Immature natural killer cell (primary cell): ENCODE results near the gene TRIM62. TPM values are rescaled to one million over a fixed set of nuclear protein-coding genes. Genes with fewer than 3 reads are reported as not detected.

ENCODE experiments used
- DNase-seq, 3 donors: peaks; one replicate each; pipeline ENCODE4 v3.0.0; 2022; ENCODE audit warnings: mixed read lengths in 1 of 3
- H3K27ac Mint-ChIP-seq, 6 donors: one replicate each; pipeline ENCODE4 v1.8.0; 2020; ENCODE audit warnings: mixed read lengths in 6 of 6, mild to moderate bottlenecking in 5 of 6, inconsistent platforms in 4 of 6, moderate library complexity in 3 of 6
- H3K27me3 Mint-ChIP-seq, 3 donors: one replicate each; pipeline ENCODE4 v1.8.0; 2020 to 2021; ENCODE audit warnings: low read depth in 3 of 3, mild to moderate bottlenecking in 3 of 3, mixed read lengths in 3 of 3, moderate library complexity in 3 of 3, inconsistent platforms in 1 of 3
- H3K36me3 Mint-ChIP-seq, 3 donors: one replicate each; pipeline ENCODE4 v1.8.0; 2020; ENCODE audit warnings: mixed read lengths in 3 of 3, inconsistent platforms in 2 of 3, mild to moderate bottlenecking in 2 of 3
- H3K4me1 Mint-ChIP-seq, 2 donors: one replicate each; pipeline ENCODE4 v1.8.0; 2020; ENCODE audit warnings: inconsistent platforms in 2 of 2, mild to moderate bottlenecking in 2 of 2, mixed read lengths in 2 of 2, moderate library complexity in 1 of 2
- H3K4me3 Mint-ChIP-seq, 5 donors: one replicate each; pipeline ENCODE4 v1.8.0; 2020; ENCODE audit warnings: mild to moderate bottlenecking in 5 of 5, mixed read lengths in 5 of 5, inconsistent platforms in 3 of 5, moderate library complexity in 3 of 5
- H3K9me3 Mint-ChIP-seq, 6 donors: one replicate each; pipeline ENCODE4 v1.8.0; 2020; ENCODE audit warnings: mild to moderate bottlenecking in 6 of 6, mixed read lengths in 6 of 6, inconsistent platforms in 4 of 6, moderate library complexity in 3 of 6
- polyA plus RNA-seq, 3 donors: library from polyadenylated mRNA; unstranded; fragments of 300-500 nt; fragmentation: Illumina TruSeq; gene quantifications; one replicate each; pipeline ENCODE4 v1.2.3, GENCODE V29; 2021

Gene TRIM62
- 1 to 10 TPM in 2 of 3 donors, not detected in 1; 2.5 to 8.0 TPM for polyA plus RNA-seq

DNA sequence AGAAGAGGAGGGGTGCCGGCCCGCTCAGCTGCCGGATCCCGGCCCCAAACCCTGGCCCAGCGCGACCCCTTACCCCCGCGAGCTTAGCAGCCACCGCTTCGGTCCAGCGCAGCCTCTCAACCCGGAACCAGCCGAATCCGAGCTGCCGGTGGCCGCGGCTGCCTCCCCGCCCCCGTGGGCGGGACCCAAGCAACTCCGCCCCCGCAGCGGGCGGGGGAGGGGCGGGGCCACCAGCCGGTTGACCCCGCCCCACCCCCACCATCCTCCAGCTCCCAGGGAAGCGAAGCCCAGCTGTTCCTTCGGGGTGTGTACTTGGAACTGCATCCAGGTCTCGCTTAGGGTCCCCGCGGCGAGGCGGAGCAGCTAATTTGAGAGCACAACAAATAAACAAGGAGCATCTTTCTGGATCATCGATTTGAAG lies at the start of gene TRIM62:
TRIM62 (minus strand) TSS at position 123 of the 421 bp plus-strand sequence. CDS start 611 bp downstream, outside the sequence.
- Mint-ChIP-seq H3K4me1 (peaks cover 33 to 35% of the 10 kb centered on the region in 2 donors), H3K27ac (peak within 1 kb of the TSS in 5 of 6 donors; percentile 68 to 85 (median 78)), H3K4me3 (peak within 1 kb of the TSS; percentile 81 to 92 (median 89)), H3K27me3 (peaks cover 1 to 21% (median 7%) of the 10 kb centered on the region in 3 donors), H3K9me3 (no peaks in the 10 kb centered on the region), H3K36me3 (peaks cover 0 to 5% (median 0%) of the 10 kb centered on the region in 3 donors)
- peak; percentile 75 to 81 (median 80) for DNase-seq

DNA sequence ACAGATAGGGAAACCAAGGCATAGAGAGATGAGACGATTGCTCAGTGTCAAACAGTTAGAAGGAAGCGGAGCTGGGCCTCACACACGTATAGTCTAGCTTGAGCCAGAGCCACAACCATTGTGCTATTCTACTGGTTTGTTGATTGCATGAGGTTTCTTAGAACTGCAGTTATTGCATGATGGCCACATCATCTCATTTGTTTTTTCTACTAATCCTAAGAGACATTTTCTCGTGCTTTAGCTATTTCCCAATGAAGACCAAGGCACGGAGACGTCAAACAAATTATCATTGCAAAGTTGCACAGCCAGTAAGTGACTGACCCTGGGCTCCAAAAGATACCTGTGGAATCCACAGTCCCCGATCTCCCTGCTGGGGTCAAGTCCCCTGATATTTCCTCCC lies 49.3 kb upstream of the TRIM62 start:
- no peak overlapping the region for H3K27ac Mint-ChIP-seq
- peaks cover 5 to 9% (median 6%) of the 10 kb centered on the region in 3 donors for H3K27me3 Mint-ChIP-seq
- no peak overlapping the region for H3K4me3 Mint-ChIP-seq
- peaks cover 0 to 2% (median 0%) of the 10 kb centered on the region in 6 donors for H3K9me3 Mint-ChIP-seq
- H3K4me1 Mint-ChIP-seq: no peaks in the 10 kb centered on the region
- DNase-seq: no peak
- H3K36me3 Mint-ChIP-seq: peaks cover 0 to 8% (median 0%) of the 10 kb centered on the region in 3 donors

DNA sequence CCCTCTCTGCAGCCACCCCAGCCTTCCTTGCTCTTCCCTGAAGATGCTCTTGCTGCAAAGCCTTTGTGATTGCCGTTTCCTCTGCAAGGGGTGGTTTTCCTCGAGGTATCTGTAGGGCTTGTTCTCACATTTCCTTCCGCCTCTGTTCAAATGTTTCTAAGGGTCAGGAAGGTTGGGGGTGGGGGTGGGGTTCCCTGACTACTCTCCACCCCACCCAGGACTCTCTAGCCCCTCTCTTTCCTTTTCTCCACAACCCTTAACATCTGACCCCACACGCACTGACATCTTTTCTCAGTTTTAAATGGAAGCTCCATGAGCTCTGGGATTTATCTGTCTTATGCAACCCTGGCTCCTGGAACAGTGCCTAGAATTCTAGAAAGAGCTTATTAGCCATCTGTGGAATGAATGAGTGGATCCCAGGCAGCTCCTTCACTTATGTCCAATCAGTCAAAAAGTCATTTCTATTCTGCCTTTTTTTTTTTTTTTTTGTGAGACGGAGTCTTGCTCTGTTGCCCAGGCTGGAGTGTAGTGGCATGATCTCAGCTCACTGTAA lies 47.2 kb upstream of the TRIM62 start:
- Mint-ChIP-seq H3K9me3 (peaks cover 2 to 13% (median 10%) of the 10 kb centered on the region in 6 donors), H3K27me3 (peaks cover 5 to 9% (median 9%) of the 10 kb centered on the region in 3 donors), H3K4me1 (no peaks in the 10 kb centered on the region), H3K36me3 (peaks cover 0 to 11% (median 3%) of the 10 kb centered on the region in 3 donors), H3K4me3 (no peak overlapping the region), H3K27ac (no peak overlapping the region)
- DNase-seq: no peak

DNA sequence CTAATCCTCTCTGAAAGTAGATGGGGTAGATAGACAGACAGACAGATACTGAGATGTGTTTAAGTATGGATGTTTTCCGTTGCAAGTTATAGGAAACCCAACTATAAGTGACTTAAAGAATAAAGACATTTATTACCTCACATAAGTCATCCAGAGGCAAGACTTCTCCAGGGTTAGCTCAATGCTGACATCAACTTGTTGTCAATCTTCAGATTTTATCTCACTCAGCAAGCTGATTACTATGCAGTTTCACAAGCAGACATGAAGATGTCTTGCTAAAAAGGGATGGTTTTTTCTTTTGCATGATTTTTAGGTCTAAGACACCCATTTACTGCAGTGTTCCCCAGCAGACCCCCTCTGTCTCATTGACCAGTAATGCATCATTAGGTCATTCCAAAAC lies 43.7 kb upstream of the TRIM62 start:
- Mint-ChIP-seq H3K27ac (no peak overlapping the region), H3K9me3 (peaks cover 4 to 15% (median 12%) of the 10 kb centered on the region in 6 donors), H3K4me1 (no peaks in the 10 kb centered on the region), H3K4me3 (no peak overlapping the region), H3K27me3 (peaks cover 4 to 7% (median 6%) of the 10 kb centered on the region in 3 donors), H3K36me3 (peaks cover 0 to 14% (median 3%) of the 10 kb centered on the region in 3 donors)
- DNase-seq: no peak

DNA sequence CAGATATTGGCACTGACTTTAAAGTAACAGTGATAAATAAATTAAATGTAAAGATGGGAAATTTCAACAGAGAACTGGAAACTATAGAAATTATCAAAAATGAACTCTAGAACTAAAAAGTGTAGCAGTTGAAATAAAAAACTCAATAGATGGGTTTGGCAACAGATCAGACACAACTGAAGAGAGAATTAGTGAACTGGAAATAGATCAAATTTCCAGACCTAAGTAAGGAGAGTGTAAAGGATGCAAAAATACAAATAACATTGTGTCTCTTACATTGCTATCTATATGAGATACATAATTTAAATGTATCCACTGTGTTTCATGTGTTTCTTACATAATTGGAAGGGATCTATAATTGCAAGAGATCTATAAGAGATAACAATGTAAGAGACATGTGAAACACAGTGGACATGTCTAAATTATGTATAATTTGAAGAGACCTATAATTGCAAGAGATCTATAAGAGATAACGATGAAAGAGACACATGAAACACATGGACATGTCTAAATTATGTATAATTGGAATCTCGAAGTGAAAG lies 42.4 kb upstream of the TRIM62 start:
- Mint-ChIP-seq H3K9me3 (peaks cover 4 to 15% (median 12%) of the 10 kb centered on the region in 6 donors), H3K4me3 (no peak overlapping the region), H3K27ac (no peak overlapping the region), H3K4me1 (no peaks in the 10 kb centered on the region), H3K36me3 (peaks cover 0 to 14% (median 3%) of the 10 kb centered on the region in 3 donors), H3K27me3 (peaks cover 2 to 7% (median 6%) of the 10 kb centered on the region in 3 donors)
- DNase-seq: no peak

DNA sequence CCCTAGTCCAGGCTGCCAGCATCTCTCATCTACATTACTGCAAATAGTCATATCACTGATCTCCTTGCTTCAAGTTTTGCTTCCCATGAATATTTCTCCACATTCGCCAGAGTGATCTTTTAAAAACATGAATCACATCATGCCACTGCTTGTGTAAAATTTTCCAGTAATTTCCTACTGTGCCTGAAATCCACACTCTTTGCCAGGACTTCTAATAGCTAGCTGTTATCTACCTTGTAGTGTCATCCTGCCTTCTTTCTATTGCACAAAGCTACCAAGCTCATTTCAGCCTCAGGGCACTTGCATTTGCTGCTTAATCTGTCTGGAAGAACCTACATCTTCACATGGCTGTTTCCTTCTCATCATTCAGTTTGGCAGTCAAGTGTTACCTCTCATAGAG lies 40.5 kb upstream of the TRIM62 start:
- Mint-ChIP-seq H3K4me1 (peaks cover 6 to 8% of the 10 kb centered on the region in 2 donors), H3K9me3 (peaks cover 4 to 15% (median 12%) of the 10 kb centered on the region in 6 donors), H3K27ac (no peak overlapping the region), H3K4me3 (no peak overlapping the region), H3K27me3 (peaks cover 0 to 9% (median 6%) of the 10 kb centered on the region in 3 donors), H3K36me3 (peaks cover 0 to 6% (median 3%) of the 10 kb centered on the region in 3 donors)
- no peak for DNase-seq

DNA sequence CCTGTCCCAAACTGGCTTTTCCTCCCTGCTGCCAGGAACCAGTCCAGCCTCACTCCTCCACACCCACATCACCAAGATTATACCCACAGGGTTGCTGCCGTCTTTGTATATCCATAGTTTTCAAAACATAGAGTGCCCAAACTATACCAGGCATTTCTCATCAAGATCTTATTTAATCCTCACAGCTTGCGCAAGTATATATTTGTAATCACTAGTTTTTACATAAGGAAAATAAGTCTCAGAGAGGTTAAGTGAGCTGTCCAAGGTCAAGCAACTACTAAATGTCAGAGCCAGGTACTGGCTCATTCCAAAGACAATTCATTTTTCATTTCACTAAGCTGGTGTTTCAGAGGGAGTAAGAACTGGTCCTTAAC lies 39.5 kb upstream of the TRIM62 start:
- H3K27ac Mint-ChIP-seq: no peak overlapping the region
- peaks cover 4 to 15% (median 12%) of the 10 kb centered on the region in 6 donors for H3K9me3 Mint-ChIP-seq
- peaks cover 0 to 6% (median 3%) of the 10 kb centered on the region in 3 donors for H3K36me3 Mint-ChIP-seq
- no peak for DNase-seq
- peaks cover 6 to 8% of the 10 kb centered on the region in 2 donors for H3K4me1 Mint-ChIP-seq
- no peak overlapping the region for H3K4me3 Mint-ChIP-seq
- peaks cover 2 to 8% (median 6%) of the 10 kb centered on the region in 3 donors for H3K27me3 Mint-ChIP-seq

DNA sequence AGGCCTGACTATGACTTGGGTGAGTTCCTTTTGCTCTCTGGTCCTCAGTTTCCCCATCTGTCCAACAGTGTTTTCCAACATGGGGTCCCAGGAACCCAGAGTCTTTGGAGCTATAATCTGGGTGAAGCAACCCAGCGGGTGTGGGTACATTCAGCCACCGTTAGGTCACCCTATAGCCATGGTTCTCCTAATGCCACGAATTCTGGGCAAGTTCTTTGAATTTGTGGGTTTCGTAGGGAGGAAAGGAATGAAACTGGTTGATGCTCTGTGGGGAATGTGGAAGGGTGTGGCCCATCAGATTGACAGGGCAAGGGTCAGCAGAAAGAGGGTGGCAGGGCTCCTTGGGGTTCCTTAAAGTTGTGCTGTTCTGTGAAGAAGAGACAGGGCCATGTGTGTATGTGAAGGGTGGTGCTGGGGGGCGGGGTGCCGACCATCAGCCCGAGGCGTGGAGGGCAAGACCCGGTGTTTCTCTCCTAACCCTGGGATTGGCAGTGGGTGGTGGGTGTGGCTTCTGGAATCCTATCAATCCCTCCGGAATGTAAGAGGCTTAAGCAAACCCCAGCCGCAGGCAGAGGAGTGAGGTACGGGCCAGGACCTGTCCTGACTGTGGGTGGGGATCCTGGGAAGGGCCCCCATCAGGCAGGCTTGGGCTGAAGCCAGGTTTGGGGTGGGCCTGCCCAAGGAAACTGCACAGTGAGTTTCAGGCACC lies 39.0 kb upstream of the TRIM62 start:
- DNase-seq: no peak
- Mint-ChIP-seq H3K4me1 (peaks cover 6 to 8% of the 10 kb centered on the region in 2 donors), H3K27ac (no peak overlapping the region), H3K4me3 (no peak overlapping the region), H3K9me3 (peaks cover 4 to 15% (median 12%) of the 10 kb centered on the region in 6 donors), H3K36me3 (peaks cover 0 to 6% (median 3%) of the 10 kb centered on the region in 3 donors), H3K27me3 (peaks cover 2 to 8% (median 6%) of the 10 kb centered on the region in 3 donors)

DNA sequence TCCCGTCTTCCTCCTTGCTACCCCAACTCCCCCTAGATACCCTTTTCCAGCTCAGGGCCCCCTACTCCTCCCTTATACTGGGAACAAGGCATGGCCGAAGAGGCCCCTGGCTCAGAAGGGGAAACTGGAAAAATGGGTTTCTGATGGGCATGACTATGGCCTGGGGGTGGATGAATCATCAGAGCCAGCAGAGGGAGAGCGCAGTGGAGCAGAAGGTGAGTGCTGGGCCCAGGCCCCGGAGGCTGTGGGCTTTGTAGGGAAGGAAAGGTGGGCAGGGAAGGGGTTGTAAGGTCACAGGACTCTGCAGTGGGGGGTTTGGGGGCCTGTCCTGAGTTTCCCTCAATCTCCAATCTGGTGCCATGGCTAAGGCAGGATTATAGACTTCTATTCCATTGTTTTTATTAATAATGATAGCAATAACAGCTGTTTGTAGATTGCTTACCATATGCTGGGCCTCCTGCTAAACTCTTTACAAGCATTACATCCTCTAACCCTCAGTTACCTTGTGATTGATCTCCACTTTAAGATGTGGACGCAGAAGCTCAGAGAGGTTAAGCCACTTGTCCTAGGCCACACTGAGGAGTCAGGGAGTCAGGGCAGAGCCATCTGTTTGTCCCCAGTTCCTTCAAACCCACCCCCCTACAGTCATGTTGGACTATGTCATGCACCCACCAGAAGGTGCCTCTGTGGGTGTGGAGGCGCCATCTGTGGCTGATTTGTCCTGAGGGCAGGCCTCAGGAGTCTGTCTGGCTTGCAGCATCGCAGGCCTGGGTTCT lies 38.2 kb upstream of the TRIM62 start:
- H3K27ac Mint-ChIP-seq: no peak overlapping the region
- no peak overlapping the region for H3K4me3 Mint-ChIP-seq
- peaks cover 2 to 8% (median 6%) of the 10 kb centered on the region in 3 donors for H3K27me3 Mint-ChIP-seq
- H3K9me3 Mint-ChIP-seq: peaks cover 4 to 14% (median 12%) of the 10 kb centered on the region in 6 donors
- peaks cover 0 to 6% (median 2%) of the 10 kb centered on the region in 3 donors for H3K36me3 Mint-ChIP-seq
- peaks cover 6 to 8% of the 10 kb centered on the region in 2 donors for H3K4me1 Mint-ChIP-seq
- DNase-seq: no peak

DNA sequence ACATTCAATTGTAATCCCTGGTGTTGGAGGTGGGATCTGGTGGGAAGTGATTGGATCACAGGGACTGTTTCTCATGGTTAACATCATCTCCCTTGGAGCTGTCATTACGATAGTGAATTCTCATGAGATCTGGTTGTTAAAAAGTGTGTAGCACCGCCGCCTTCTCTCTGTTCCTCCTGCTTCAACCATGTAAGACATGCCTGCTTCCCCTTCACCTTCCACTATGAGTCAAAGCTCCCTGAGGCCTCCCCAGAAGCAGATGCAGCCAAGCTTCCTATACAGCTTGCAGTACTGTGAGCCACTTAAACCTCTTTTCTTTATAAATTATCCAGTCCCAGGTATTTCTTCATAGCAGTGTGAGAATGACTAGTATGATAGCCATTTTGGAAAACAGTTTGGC lies 30.1 kb upstream of the TRIM62 start:
- Mint-ChIP-seq H3K4me3 (no peak overlapping the region), H3K36me3 (peaks cover 0 to 4% (median 0%) of the 10 kb centered on the region in 3 donors), H3K27ac (no peak overlapping the region), H3K27me3 (peaks cover 5 to 15% (median 9%) of the 10 kb centered on the region in 3 donors), H3K4me1 (no peaks in the 10 kb centered on the region), H3K9me3 (no peaks in the 10 kb centered on the region)
- no peak for DNase-seq

DNA sequence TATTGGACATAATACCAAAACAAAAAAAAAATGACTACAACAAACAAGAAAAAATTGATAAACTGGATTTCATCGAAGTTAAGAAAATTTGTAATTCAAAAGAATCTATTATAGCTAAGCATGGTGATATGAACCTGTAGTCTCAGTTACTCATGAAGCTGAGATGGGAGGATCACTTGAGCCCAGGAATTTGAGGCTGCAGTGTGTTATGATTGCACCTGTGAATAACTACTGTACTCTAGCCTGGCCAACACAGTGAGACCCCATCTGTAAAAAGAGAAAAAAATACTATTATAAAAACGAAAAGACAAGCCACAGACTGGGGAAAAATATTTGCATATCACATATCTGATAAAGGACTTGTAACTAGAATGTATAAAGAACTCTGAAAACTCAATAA lies 24.5 kb upstream of the TRIM62 start:
- peaks cover 3 to 21% (median 9%) of the 10 kb centered on the region in 3 donors for H3K27me3 Mint-ChIP-seq
- no peak overlapping the region for H3K27ac Mint-ChIP-seq

DNA sequence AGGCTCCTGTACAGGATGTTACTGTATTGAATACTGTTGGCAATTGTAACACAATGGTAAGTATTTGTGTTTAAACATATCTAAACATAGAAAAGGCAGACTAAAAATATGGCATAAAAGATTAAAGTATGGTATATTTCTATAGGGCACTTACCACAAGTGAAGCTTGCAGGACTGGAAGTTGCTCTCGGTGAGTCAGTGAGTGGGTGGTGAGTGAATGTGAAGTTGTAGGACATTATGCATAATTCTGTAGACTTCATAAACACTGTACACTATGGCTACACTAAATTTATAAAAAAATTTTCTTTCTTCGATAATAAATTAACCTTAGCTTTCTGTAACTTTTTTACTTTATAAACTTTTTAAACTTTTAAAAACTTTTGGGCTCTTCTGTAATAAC lies 13.7 kb upstream of the TRIM62 start:
- H3K9me3 Mint-ChIP-seq: no peaks in the 10 kb centered on the region
- DNase-seq: no peak
- no peak overlapping the region for H3K27ac Mint-ChIP-seq
- peaks cover 6 to 7% of the 10 kb centered on the region in 2 donors for H3K4me1 Mint-ChIP-seq
- peaks cover 2 to 9% (median 5%) of the 10 kb centered on the region in 3 donors for H3K27me3 Mint-ChIP-seq
- H3K4me3 Mint-ChIP-seq: no peak overlapping the region
- no peaks in the 10 kb centered on the region for H3K36me3 Mint-ChIP-seq

More for the DNA sequence above, 24.5 kb upstream of the TRIM62 start:
- Mint-ChIP-seq H3K36me3 (peaks cover 0 to 4% (median 0%) of the 10 kb centered on the region in 3 donors), H3K9me3 (no peaks in the 10 kb centered on the region), H3K4me3 (no peak overlapping the region), H3K4me1 (no peaks in the 10 kb centered on the region)
- DNase-seq: no peak

DNA sequence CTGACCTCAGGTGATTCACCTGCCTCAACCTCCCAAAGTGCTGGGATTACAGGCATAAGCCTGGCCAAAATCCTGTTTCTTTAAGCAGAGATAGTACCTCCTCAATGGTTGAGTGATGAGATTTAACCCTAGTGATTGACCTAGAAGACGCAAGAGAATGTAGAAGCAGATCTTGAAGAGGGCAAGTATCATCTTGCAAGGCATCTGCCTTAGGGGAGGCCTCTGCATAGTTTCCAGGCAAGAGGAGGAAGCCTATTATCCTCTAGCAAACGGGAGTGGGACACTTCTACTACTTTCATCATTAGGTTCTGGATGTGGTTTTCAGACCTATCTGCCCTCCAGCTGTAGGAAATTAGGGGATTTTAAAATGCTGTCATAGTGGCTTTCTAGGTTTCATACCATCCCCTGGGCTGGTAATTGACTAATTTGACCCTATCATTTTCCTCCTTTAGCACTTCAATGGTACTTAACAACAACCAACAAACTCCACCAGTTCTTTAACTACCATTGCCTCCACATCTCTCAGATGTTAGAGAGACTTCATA lies 10.0 kb upstream of the TRIM62 start:
- Mint-ChIP-seq H3K27me3 (peaks cover 2 to 13% (median 2%) of the 10 kb centered on the region in 3 donors), H3K36me3 (no peaks in the 10 kb centered on the region)

More for the DNA sequence above, 10.0 kb upstream of the TRIM62 start:
- no peaks in the 10 kb centered on the region for H3K9me3 Mint-ChIP-seq
- H3K27ac Mint-ChIP-seq: no peak overlapping the region
- peaks cover 8 to 9% of the 10 kb centered on the region in 2 donors for H3K4me1 Mint-ChIP-seq
- no peak for DNase-seq
- no peak overlapping the region for H3K4me3 Mint-ChIP-seq
